Measurements from ENCODE around the gene MECR.

Gene MECR

DNA sequence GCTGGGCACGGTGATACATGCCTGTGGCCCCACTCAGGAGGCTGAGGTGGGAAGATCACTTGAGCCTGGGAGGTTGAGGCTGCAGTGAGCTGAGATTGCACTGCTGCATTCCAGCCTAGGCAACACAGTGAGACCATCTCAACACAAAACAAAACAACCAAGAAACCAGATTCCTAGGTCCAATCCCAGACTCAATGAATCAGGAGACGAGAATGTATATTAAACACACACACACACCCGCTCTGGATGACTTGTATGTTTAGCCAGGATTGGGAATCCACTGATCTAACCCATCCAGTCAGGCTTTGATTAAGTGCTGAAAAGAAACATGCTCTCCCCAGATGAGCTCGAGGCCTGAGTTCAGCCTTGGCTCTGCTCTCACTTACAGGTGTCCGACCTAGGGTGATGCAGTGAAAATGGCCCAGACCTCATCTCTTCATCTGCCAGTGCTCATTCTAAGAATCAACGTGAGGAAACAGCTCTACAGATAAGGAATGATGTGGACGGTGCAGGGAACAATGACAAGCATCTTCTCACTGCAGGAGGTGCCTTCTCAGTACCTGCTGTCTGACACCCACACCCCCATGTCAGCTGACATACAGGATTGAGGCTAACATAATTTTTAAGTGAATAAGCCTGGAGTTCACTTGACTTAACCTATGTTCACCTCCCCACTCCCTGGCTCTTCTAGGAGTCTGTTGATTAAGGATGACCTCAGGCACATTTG is 33.7 kb downstream of the MECR start:
- H3K4me1 ChIP-seq (ENCODE audit: insufficient read depth, poor library complexity, severe bottlenecking) = peaks cover under 1% of the 10 kb centered on the region
- DNase-seq (ENCODE audit: low spot score) (no peak), ATAC-seq (ENCODE audit: low read depth) (peak; percentile 41; the same call in 2 of the 3 replicates)
- peaks cover 41% of the 10 kb centered on the region for H3K36me3 ChIP-seq (ENCODE audit: low read depth)
- no peak overlapping the region for H3K4me3 ChIP-seq (ENCODE audit: severe bottlenecking)
- no peak overlapping the region for H3K27ac ChIP-seq (ENCODE audit: poor library complexity, severe bottlenecking)
- TF ChIP-seq, protein P1, sequence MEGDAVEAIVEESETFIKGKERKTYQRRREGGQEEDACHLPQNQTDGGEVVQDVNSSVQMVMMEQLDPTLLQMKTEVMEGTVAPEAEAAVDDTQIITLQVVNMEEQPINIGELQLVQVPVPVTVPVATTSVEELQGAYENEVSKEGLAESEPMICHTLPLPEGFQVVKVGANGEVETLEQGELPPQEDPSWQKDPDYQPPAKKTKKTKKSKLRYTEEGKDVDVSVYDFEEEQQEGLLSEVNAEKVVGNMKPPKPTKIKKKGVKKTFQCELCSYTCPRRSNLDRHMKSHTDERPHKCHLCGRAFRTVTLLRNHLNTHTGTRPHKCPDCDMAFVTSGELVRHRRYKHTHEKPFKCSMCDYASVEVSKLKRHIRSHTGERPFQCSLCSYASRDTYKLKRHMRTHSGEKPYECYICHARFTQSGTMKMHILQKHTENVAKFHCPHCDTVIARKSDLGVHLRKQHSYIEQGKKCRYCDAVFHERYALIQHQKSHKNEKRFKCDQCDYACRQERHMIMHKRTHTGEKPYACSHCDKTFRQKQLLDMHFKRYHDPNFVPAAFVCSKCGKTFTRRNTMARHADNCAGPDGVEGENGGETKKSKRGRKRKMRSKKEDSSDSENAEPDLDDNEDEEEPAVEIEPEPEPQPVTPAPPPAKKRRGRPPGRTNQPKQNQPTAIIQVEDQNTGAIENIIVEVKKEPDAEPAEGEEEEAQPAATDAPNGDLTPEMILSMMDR (IDR thresholded peaks at IDR 0.05; ENCODE audit: poor library complexity, severe bottlenecking) = no peak
- no peaks in the 10 kb centered on the region for H3K9me3 ChIP-seq (ENCODE audit: severe bottlenecking)
- H3K27me3 ChIP-seq (ENCODE audit: insufficient read depth, poor library complexity, severe bottlenecking) = no peaks in the 10 kb centered on the region

DNA sequence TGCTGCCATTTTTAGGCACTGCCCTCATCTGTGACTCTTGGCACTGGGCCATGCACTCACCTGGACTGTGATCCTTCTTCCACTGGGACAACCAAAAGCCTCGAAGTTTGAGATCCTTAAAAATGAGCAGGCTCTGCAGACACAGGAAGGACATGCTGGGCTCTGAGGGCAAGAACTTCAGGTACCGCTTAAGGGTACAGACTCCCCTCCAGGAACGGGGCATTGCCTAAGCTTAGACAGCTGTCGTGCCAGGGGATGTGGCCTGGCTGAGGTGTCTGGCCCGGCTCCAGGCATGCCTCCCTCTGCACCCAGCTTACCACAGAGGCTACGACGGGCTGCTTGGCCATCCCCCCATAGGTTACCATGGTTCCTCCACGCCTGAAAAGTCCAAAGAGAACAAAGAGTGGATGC is 34.8 kb downstream of the MECR start:
- TF ChIP-seq, protein P1 (IDR thresholded peaks at IDR 0.05; ENCODE audit: poor library complexity, severe bottlenecking) = no peak
- Histone ChIP-seq H3K27ac (ENCODE audit: poor library complexity, severe bottlenecking) (no peak overlapping the region), H3K27me3 (ENCODE audit: insufficient read depth, poor library complexity, severe bottlenecking) (no peaks in the 10 kb centered on the region), H3K9me3 (ENCODE audit: severe bottlenecking) (no peaks in the 10 kb centered on the region), H3K4me1 (ENCODE audit: insufficient read depth, poor library complexity, severe bottlenecking) (peaks cover 8% of the 10 kb centered on the region), H3K36me3 (ENCODE audit: low read depth) (peaks cover 29% of the 10 kb centered on the region), H3K4me3 (ENCODE audit: severe bottlenecking) (no peak overlapping the region)
- ATAC-seq (ENCODE audit: low read depth) = peak; percentile 29; the same call in 2 of the 3 replicates
- no peak for DNase-seq (ENCODE audit: low spot score)

DNA sequence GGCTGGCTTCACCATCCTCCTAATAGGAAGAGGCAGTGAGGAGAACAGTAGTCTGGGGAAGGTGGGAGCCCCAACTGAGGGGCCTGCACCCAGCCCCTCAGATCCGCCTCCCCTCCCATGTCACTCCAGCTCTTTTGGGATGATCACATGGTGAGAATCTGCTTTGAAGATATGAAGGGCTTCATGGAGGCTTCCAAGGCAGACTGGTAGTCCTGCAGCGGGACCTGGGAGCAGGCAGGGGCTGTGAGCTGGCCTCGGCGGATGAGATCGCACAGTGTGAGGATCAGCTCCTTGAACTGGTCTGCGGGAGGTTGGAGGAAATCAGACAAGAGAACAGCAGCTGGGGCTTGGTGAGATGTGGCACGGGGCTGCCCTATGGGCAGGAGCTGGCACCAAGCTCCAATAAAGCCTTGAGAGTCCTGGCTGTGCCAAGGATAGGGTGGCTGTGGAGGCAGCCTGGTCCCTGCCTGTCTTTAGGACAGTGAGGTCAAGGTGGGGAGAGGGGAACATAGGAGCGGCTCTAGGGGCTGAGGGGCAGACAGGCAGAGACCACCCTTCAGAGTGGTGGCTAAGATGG is 36.8 kb downstream of the MECR start:
- Histone ChIP-seq H3K4me1 (ENCODE audit: insufficient read depth, poor library complexity, severe bottlenecking) (peaks cover 10% of the 10 kb centered on the region), H3K27me3 (ENCODE audit: insufficient read depth, poor library complexity, severe bottlenecking) (no peaks in the 10 kb centered on the region), H3K36me3 (ENCODE audit: low read depth) (peaks cover 11% of the 10 kb centered on the region; the same call in 1 of the 2 replicates), H3K4me3 (ENCODE audit: severe bottlenecking) (no peak overlapping the region), H3K27ac (ENCODE audit: poor library complexity, severe bottlenecking) (no peak overlapping the region), H3K9me3 (ENCODE audit: severe bottlenecking) (no peaks in the 10 kb centered on the region)
- no peak for ATAC-seq (ENCODE audit: low read depth)
- no peak for DNase-seq (ENCODE audit: low spot score)
- TF ChIP-seq, protein P1 (IDR thresholded peaks at IDR 0.05; ENCODE audit: poor library complexity, severe bottlenecking) = no peak

DNA sequence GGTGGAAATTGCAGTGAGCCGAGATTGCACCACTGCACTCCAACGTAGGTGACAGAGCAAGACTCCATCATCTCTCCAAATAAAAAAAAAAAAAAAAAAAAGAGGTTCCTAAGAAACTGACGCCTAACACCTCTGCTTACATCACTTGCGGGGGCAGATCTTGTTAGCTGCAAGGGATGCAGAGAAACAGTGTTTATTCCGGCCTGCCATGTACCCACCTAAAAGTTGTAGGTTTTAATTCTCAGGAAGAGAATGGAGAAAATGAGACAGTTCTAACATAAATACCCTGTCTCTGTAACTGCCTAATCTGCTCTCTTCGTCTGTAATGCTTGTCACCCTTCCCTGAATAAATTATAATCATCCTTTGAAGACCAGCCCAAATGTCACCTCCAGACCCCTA is 40.0 kb downstream of the MECR start:
- H3K27me3 ChIP-seq (ENCODE audit: insufficient read depth, poor library complexity, severe bottlenecking) = no peaks in the 10 kb centered on the region
- no peak overlapping the region for H3K4me3 ChIP-seq (ENCODE audit: severe bottlenecking)
- H3K27ac ChIP-seq (ENCODE audit: poor library complexity, severe bottlenecking) = peak overlapping the region; percentile 20
- H3K4me1 ChIP-seq (ENCODE audit: insufficient read depth, poor library complexity, severe bottlenecking) = peaks cover 10% of the 10 kb centered on the region
- DNase-seq (ENCODE audit: low spot score) = no peak
- TF ChIP-seq, protein P1 (IDR thresholded peaks at IDR 0.05; ENCODE audit: poor library complexity, severe bottlenecking) = no peak
- no peak for ATAC-seq (ENCODE audit: low read depth)
- H3K36me3 ChIP-seq (ENCODE audit: low read depth) = no peaks in the 10 kb centered on the region
- no peaks in the 10 kb centered on the region for H3K9me3 ChIP-seq (ENCODE audit: severe bottlenecking)

DNA sequence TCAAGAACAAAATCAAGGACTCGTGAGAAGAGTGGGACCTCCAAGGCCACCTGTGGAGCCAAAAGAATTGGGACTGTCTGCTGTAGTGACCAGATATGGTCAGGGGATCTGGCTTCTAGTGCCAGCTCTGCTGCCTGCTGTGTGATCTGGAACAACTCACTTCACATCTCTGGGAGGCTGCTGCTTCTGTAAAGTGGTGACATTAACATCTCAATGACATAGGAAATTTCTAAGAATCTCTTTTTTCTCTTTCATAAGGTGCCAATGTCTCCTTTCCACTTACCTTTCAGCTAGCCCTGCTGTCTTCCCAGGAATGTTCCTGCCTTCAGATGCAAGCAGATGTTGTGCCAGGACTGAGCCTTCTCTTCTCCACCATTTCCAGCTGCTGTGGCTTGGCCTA is 44.0 kb downstream of the MECR start:
- Histone ChIP-seq H3K4me3 (ENCODE audit: severe bottlenecking) (no peak overlapping the region), H3K4me1 (ENCODE audit: insufficient read depth, poor library complexity, severe bottlenecking) (peaks cover 10% of the 10 kb centered on the region), H3K9me3 (ENCODE audit: severe bottlenecking) (no peaks in the 10 kb centered on the region), H3K27ac (ENCODE audit: poor library complexity, severe bottlenecking) (no peak overlapping the region), H3K36me3 (ENCODE audit: low read depth) (no peaks in the 10 kb centered on the region), H3K27me3 (ENCODE audit: insufficient read depth, poor library complexity, severe bottlenecking) (no peaks in the 10 kb centered on the region)
- TF ChIP-seq, protein P1 (IDR thresholded peaks at IDR 0.05; ENCODE audit: poor library complexity, severe bottlenecking) = no peak
- ATAC-seq (ENCODE audit: low read depth) = no peak
- DNase-seq (ENCODE audit: low spot score) = no peak
